Natural killer cell (primary cell): ENCODE data around the gene PIGZ. TPM values are rescaled to one million over a fixed set of nuclear protein-coding genes. Genes with fewer than 3 reads are reported as not detected.
A peak's percentile ranks its signal among the peaks of the same experiment; 100 is the strongest.

Experiments
- ATAC-seq, 3 donors: fragments of 150-1000 bp in 2 of 3; fragments of 200-7000 bp in 1 of 3; cut with Tn5 transposase; 1 replicate in 1 of 3; 2 replicates in 2 of 3; pipeline ENCODE4 v1.10.0; 2021; ENCODE audit warnings: mild to moderate bottlenecking in 2 of 3, moderate library complexity in 2 of 3
- DNase-seq, 2 donors: peaks; one replicate each; pipeline versions ENCODE4 v3.0.0 to v3.0.0-alpha.2; 2013 to 2021; ENCODE audit warnings: mixed read lengths in 1 of 2
- H3K27ac ChIP-seq: one replicate; pipeline ENCODE4 v1.5.1; 2013; ENCODE audit warnings: mild to moderate bottlenecking, low read length
- H3K27me3 ChIP-seq: one replicate; pipeline ENCODE4 v1.6.1; 2013; ENCODE audit warnings: low read length; ENCODE audit not compliant: control insufficient read depth, insufficient read depth
- H3K36me3 ChIP-seq: one replicate; pipeline ENCODE4 v1.6.1; 2013; ENCODE audit warnings: low read length; ENCODE audit not compliant: control insufficient read depth, insufficient read depth
- H3K4me1 ChIP-seq: one replicate; pipeline ENCODE4 v1.6.1; 2013; ENCODE audit warnings: low read length; ENCODE audit not compliant: control insufficient read depth, insufficient read depth
- H3K4me3 ChIP-seq: one replicate; pipeline ENCODE4 v1.5.1; 2013; ENCODE audit warnings: low read length
- H3K9me3 ChIP-seq: one replicate; pipeline ENCODE4 v1.6.1; 2013; ENCODE audit warnings: low read length; ENCODE audit not compliant: control insufficient read depth, insufficient read depth
- H3K27ac Mint-ChIP-seq, 2 donors: one replicate each; pipeline ENCODE4 v1.8.0; 2022; ENCODE audit warnings: mild to moderate bottlenecking in 2 of 2, mixed read lengths in 2 of 2, moderate library complexity in 1 of 2
- H3K27me3 Mint-ChIP-seq, 2 donors: one replicate each; pipeline ENCODE4 v1.8.0; 2022; ENCODE audit warnings: low read depth in 2 of 2, mixed read lengths in 2 of 2
- H3K36me3 Mint-ChIP-seq: one replicate; pipeline ENCODE4 v1.8.0; 2022; ENCODE audit warnings: mixed read lengths
- H3K4me1 Mint-ChIP-seq, 2 donors: one replicate each; pipeline ENCODE4 v1.8.0; 2022; ENCODE audit warnings: mixed read lengths in 2 of 2
- H3K4me3 Mint-ChIP-seq: one replicate; pipeline ENCODE4 v1.8.0; 2022; ENCODE audit warnings: mild to moderate bottlenecking, moderate library complexity, mixed read lengths
- H3K9me3 Mint-ChIP-seq, 2 donors: one replicate each; pipeline ENCODE4 v1.8.0; 2022; ENCODE audit warnings: mixed read lengths in 2 of 2
- WGBS: methylation state at CpG from one replicate; pipeline ENCODE4 v1.1.7; 2013; ENCODE audit warnings: missing lambda C conversion rate; ENCODE audit not compliant: insufficient coverage; 5-methylcytosine and 5-hydroxymethylcytosine counted together
- intact Hi-C: fragments of 100-400 bp; cut with micrococcal nuclease; formaldehyde crosslinking; loops from one replicate; pipeline ENCODE4 v1.14.2; 2022
- total RNA-seq, 4 donors: library from RNA; stranded (reverse); fragments of 120-200 nt in 1 of 4; gene quantifications; one replicate each; pipeline versions ENCODE4 v1.2.3 to v1.2.4, GENCODE V29; 2013 to 2022
- TF ChIP-seq, protein P1 (sequence below): fragments of 200-600 bp; IDR thresholded peaks from one replicate; pipeline ENCODE4 v1.8.0; 2022; ENCODE audit warnings: antibody characterized with exemption

PIGZ gene
- total RNA-seq, 3 donors from 2014 or later (not counting 1 experiment from before 2014, with no cell fraction given) = 2.2 to 2.3 (median 2.2) TPM

DNA sequence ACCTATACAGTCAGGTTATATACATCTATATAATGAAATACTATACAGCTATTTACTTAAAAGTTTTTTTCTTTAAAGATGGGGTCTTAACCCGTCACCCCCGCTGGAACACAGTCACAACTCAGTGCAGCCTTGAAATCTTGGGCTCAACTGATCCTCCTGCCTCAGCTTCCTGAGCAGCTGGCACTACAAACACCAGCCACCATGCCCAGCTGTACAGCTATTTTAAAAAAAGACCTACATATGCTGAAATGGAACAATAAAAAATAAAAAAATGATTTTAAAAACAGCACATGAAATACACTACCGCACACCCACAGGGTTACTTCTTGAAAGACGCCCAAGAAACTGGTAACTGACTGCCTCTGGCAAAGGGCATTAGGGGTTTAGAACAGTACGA lies 30.1 kb downstream of the PIGZ start:
- Histone ChIP-seq H3K4me3 (no peak overlapping the region), H3K27me3 (no peaks in the 10 kb centered on the region), H3K27ac (no peak overlapping the region), H3K36me3 (peaks cover 49% of the 10 kb centered on the region), H3K9me3 (no peaks in the 10 kb centered on the region), H3K4me1 (peaks cover 22% of the 10 kb centered on the region)
- no peaks in the 10 kb centered on the region for H3K27me3 Mint-ChIP-seq
- H3K4me3 Mint-ChIP-seq = no peak overlapping the region
- intact Hi-C loops = no loop called here
- peaks cover 24 to 37% of the 10 kb centered on the region in 2 donors for H3K4me1 Mint-ChIP-seq
- 88% methylated on average over 5 of the region's 5 CpGs for WGBS
- H3K9me3 Mint-ChIP-seq = no peaks in the 10 kb centered on the region
- H3K27ac Mint-ChIP-seq = peak overlapping the region; percentile 5 to 98
- TF ChIP-seq, protein P1, sequence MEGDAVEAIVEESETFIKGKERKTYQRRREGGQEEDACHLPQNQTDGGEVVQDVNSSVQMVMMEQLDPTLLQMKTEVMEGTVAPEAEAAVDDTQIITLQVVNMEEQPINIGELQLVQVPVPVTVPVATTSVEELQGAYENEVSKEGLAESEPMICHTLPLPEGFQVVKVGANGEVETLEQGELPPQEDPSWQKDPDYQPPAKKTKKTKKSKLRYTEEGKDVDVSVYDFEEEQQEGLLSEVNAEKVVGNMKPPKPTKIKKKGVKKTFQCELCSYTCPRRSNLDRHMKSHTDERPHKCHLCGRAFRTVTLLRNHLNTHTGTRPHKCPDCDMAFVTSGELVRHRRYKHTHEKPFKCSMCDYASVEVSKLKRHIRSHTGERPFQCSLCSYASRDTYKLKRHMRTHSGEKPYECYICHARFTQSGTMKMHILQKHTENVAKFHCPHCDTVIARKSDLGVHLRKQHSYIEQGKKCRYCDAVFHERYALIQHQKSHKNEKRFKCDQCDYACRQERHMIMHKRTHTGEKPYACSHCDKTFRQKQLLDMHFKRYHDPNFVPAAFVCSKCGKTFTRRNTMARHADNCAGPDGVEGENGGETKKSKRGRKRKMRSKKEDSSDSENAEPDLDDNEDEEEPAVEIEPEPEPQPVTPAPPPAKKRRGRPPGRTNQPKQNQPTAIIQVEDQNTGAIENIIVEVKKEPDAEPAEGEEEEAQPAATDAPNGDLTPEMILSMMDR = no peak
- no peak for ATAC-seq
- DNase-seq = no peak
- H3K36me3 Mint-ChIP-seq = peaks cover 33% of the 10 kb centered on the region

DNA sequence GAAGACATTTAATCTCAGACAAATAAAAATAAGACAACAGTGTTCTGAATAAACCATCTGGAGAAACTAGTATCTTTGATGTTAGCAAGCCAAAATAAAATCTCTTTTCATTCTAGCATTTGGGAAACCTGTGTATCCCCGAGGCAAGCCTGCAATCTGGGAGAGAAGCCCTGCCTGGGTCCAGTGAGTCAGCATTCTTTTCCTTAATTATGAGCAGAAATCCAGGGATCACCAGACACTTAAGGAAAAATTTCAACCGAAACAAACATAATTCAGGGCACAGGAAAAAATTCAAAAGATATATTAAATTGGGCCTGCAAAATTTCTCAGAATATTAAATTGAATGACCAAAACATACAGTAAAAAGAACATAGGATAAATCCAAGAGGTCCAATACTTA lies 30.5 kb downstream of the PIGZ start:
- intact Hi-C loops = no loop called here
- Histone ChIP-seq H3K27ac (no peak overlapping the region), H3K4me3 (no peak overlapping the region), H3K36me3 (peaks cover 52% of the 10 kb centered on the region), H3K27me3 (no peaks in the 10 kb centered on the region), H3K9me3 (no peaks in the 10 kb centered on the region), H3K4me1 (peaks cover 17% of the 10 kb centered on the region)
- no peak overlapping the region for H3K4me3 Mint-ChIP-seq
- H3K27ac Mint-ChIP-seq = peak overlapping the region in 1 of 2 donors; percentile 41
- WGBS = 98% methylated on average over 2 of the region's 2 CpGs
- H3K9me3 Mint-ChIP-seq = no peaks in the 10 kb centered on the region
- TF ChIP-seq, protein P1 = no peak
- no peaks in the 10 kb centered on the region for H3K27me3 Mint-ChIP-seq
- peaks cover 19 to 32% of the 10 kb centered on the region in 2 donors for H3K4me1 Mint-ChIP-seq
- ATAC-seq = no peak
- DNase-seq = no peak
- peaks cover 33% of the 10 kb centered on the region for H3K36me3 Mint-ChIP-seq

DNA sequence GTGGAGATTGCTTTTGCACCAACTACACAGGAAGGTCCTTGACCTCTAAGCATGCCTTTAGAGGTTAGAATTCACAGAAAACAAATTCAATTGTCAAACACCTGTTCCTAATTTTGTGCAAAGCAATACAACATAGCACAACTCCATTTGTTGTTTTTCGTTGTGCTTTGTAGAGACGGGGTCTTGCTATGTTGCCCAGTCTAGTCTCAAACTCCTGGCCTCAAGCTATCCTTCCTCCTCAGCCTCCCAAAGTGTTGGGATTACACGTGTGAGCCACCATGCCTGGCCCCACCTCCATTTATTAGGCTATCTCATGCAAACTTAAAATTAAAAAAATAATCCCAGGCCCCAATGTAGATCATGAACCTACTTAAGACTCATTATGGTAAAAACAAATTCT lies 32.3 kb downstream of the PIGZ start:
- no peak for ATAC-seq
- intact Hi-C loops = no loop called here
- H3K27me3 Mint-ChIP-seq = no peaks in the 10 kb centered on the region
- Histone ChIP-seq H3K4me3 (no peak overlapping the region), H3K36me3 (peaks cover 62% of the 10 kb centered on the region), H3K4me1 (peaks cover 8% of the 10 kb centered on the region), H3K27ac (no peak overlapping the region), H3K27me3 (no peaks in the 10 kb centered on the region), H3K9me3 (no peaks in the 10 kb centered on the region)
- peaks cover 3 to 18% of the 10 kb centered on the region in 2 donors for H3K4me1 Mint-ChIP-seq
- DNase-seq = no peak
- peak overlapping the region; percentile 28 to 38 for H3K27ac Mint-ChIP-seq
- H3K9me3 Mint-ChIP-seq = no peaks in the 10 kb centered on the region
- no peak overlapping the region for H3K4me3 Mint-ChIP-seq
- TF ChIP-seq, protein P1 = no peak
- 97% methylated on average over 3 of the region's 3 CpGs for WGBS
- H3K36me3 Mint-ChIP-seq = peaks cover 33% of the 10 kb centered on the region

DNA sequence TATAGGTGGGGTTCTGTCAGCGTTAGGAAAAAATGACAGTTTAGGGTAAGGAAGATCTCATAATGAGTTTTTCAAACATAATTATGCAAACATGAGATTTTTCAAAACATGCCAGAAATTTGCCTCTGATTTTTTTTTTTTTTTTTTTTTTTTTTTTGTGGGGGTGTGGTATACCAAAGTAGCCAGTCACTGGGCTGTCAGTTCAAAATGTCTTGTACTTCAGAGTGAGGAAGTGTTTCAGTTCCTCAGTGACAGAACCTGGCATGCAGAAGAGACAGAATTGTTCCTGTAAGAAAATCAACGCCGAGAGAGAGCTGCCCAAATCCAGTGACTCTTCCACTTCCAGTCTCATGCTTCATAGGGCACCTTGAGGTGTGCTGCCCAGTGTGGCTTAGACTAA lies 36.0 kb downstream of the PIGZ start:
- intact Hi-C loops = no loop called here
- Mint-ChIP-seq H3K27me3 (no peaks in the 10 kb centered on the region), H3K4me1 (no peaks in the 10 kb centered on the region), H3K4me3 (no peak overlapping the region), H3K36me3 (peaks cover 28% of the 10 kb centered on the region), H3K27ac (no peak overlapping the region), H3K9me3 (no peaks in the 10 kb centered on the region)
- no peaks in the 10 kb centered on the region for H3K27me3 ChIP-seq
- ATAC-seq = no peak
- no peaks in the 10 kb centered on the region for H3K9me3 ChIP-seq
- H3K4me3 ChIP-seq = no peak overlapping the region
- peak overlapping the region; percentile 25 for H3K27ac ChIP-seq
- 80% methylated on average over 2 of the region's 3 CpGs for WGBS
- no peaks in the 10 kb centered on the region for H3K4me1 ChIP-seq
- DNase-seq = no peak
- TF ChIP-seq, protein P1 = no peak
- peaks cover 66% of the 10 kb centered on the region for H3K36me3 ChIP-seq
